ENCODE measurements around the gene NELL2.

The NELL2 gene

GRCh38 chr12:44484862-44485261 is 391.3 kb downstream of the NELL2 start:
- no peak for DNase-seq (ENCODE audit: low read depth in 1 of 2, low spot score in 1 of 2)

GRCh38 chr12:44477331-44477980 is 398.7 kb downstream of the NELL2 start:
- no peak for DNase-seq (ENCODE audit: low read depth in 1 of 2, low spot score in 1 of 2)

DNA sequence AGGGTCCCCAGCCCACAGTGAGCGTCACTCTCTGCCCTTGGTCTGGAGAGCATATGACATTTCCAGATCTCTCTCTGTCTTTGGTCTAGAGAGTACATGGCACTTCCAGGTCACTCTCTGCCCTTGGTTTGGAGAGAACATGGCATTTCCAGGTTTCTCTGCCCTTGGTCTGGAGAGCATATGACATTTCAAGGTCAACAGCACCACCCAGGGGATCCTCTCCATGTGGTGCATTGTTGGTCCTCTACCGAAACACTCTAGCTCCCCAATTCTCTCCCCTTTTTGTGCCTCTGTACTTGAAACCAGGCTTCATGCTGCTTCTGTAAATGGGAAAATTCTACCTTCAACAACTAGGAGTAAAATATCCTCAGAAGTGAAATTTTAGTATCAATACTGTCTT is 399.4 kb downstream of the NELL2 start:
- DNase-seq (ENCODE audit: low read depth in 1 of 2, low spot score in 1 of 2) = no peak

DNA sequence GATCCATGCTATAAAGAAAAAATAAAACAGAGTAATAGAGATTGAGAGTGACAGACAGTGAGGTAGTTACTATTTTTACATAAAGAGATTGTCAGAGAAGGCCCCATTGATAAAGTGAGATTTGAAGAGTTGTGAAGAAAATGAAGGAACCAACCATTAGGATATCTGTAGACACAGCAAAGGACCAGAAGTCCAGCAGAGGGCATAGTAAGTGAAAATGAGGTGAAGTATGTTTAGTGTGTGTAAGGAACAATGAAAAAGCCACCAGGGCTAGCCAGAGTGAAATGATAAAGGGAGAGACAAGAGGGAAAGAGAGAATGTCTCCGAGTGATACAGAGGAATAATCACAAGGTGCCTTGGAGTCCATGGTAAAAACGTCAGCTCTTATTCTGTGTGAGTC is 411.0 kb downstream of the NELL2 start:
- no peak for DNase-seq (ENCODE audit: low read depth in 1 of 2, low spot score in 1 of 2)

- no peak for DNase-seq (ENCODE audit: low read depth in 1 of 2, low spot score in 1 of 2)
These were observed 411.9 kb downstream of the NELL2 start for GRCh38 chr12:44464180-44464579.

DNA sequence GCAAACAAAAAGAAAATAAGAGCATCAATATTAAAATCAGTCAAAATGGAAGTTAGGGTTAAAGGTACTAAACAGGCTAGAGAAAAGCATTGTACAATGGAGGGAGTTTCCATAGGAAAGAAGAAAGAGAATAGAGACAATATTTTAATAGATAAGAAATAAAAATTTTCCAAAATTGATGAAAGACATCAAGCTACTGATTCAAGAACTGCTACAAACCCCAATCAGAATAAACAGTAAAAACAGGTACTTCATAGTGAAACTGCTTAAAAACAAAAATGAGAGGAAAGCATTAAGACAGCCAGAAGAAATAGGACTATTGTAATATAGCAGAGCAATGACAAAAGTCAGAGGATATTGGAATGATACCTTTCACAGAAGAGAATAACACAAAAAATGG is 413.4 kb downstream of the NELL2 start:
- DNase-seq (ENCODE audit: low read depth in 1 of 2, low spot score in 1 of 2) = no peak

GRCh38 chr12:44460261-44460660 is 415.9 kb downstream of the NELL2 start:
- no peak for DNase-seq (ENCODE audit: low read depth in 1 of 2, low spot score in 1 of 2)

GRCh38 chr12:44459569-44459968 is 416.5 kb downstream of the NELL2 start:
- DNase-seq (ENCODE audit: low read depth in 1 of 2, low spot score in 1 of 2) = no peak

Data from activated CD4-positive, alpha-beta T cell treated with anti-CD3 and anti-CD28 coated beads, Interleukin-2, amount 50 U/mL, for 24 hours (primary cell).